ENCODE results near the gene SUGCT. TPM values are rescaled to one million over a fixed set of nuclear protein-coding genes. Genes with fewer than 3 reads are reported as not detected.
A peak's percentile ranks its signal among the peaks of the same experiment; 100 is the strongest.
"Not testable (repeated sequence)": the region's sequence is repeated elsewhere in the genome, so short reads cannot be mapped to it uniquely, and the experiment has no call there.

Gene SUGCT
- total RNA-seq, 1 donor from 2014 or later, result 8.4 TPM

DNA sequence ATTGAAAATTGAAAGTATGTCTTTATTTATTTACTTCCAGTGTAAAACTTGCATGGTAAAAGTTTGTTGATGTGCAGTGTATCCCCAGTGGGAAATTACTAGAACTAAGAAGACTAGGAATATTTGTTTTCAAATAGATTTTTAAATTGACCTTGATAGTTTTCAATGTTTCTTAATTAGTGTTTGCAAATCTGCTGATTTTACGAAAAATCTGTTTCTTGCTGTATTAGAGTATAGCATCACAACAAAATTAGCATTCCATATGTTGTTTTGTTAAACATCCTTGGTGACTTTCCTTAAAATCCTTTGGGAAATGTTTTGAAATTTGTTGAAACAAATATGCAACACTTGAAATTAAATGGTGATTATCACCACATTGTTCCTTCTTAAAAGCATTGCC is 425.9 kb downstream of the SUGCT start:
- ATAC-seq (ENCODE audit: poor library complexity) (no peak), DNase-seq (no peak)
- intact Hi-C loops (cut with DNase I), result no loop called here

DNA sequence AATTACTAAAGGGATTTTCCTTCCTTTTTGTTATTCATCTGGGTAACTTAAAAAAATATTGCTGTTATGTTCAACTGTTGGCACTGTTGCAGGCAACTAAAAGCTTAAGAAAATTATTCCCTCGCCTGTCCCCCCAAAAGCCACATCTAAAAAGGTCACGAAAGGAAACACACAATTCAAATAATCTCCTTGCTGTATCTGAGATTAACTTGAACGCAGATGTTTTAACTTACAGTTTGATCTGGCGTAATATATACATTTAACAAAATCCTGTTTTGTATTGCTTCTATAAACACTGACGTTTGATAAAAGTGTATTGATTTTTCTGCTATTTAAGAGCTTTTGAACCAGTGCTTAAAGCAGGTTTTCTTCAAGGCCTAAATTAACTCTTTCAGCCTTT is 432.1 kb downstream of the SUGCT start:
- DNase-seq (no peak), ATAC-seq (ENCODE audit: poor library complexity) (no peak)
- intact Hi-C loops (cut with DNase I), result no loop called here

DNA sequence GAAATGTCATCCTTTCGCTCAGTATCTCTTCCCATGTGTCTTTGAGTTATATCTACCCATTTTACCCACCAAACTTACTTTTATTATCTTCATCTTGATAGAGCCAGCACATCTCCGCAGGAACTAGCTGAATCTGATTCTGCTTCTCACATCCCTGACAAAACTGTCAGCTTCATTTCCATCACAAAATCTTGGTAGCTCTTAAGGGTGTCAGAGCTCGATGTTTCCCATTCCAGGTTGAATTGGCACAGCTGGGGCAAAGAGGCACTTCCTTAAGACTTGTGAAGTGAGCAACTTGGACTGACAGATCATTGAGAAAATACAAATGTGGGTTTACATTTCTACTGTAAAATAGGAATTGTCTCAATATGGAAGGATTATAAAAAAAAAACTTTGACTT is 434.5 kb downstream of the SUGCT start:
- no peak for DNase-seq
- no peak for ATAC-seq (ENCODE audit: poor library complexity)
- intact Hi-C loops (cut with DNase I), result no loop called here

DNA sequence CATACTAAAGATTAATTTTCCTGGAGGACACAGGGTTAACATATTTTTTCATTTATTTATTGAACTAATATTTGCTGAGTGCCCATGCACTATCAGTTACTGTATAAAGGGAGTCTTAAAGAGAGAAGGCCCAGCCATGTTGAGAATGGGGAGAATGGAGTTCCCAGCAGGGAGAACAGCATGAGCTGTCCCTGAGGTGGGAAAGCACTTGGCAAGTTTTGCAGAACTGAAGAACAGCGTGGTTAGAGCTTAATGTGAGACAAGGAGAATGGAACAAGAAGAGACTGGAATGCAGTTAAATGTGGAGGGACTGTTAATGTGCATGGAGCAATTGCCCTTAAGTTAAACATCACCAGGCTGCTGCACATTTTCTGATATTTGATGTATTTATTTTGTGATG is 435.4 kb downstream of the SUGCT start:
- ATAC-seq (ENCODE audit: poor library complexity), result no peak
- no peak for DNase-seq
- intact Hi-C loops (cut with DNase I), result no loop called here

DNA sequence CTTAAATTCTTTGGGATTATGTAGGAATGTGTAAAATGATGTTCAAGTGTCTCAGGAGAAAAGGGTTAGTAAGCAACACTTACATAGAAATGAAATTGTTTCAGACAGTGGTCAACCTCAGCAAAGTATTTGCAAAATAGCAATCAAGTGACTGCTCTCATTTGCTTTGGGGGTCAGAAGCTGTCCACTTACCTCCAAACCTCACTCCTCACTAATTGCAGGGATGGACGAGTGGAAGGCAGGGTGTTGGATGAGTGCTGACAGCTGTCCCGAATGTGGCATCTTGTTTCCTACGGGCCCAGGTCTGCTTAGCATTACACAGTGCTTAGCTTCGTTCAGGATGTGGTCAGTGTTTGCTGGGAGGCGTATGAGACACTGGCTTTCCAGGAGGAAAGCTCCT is 437.0 kb downstream of the SUGCT start:
- no peak for ATAC-seq (ENCODE audit: poor library complexity)
- DNase-seq, result no peak
- intact Hi-C loops (cut with DNase I), result no loop called here

DNA sequence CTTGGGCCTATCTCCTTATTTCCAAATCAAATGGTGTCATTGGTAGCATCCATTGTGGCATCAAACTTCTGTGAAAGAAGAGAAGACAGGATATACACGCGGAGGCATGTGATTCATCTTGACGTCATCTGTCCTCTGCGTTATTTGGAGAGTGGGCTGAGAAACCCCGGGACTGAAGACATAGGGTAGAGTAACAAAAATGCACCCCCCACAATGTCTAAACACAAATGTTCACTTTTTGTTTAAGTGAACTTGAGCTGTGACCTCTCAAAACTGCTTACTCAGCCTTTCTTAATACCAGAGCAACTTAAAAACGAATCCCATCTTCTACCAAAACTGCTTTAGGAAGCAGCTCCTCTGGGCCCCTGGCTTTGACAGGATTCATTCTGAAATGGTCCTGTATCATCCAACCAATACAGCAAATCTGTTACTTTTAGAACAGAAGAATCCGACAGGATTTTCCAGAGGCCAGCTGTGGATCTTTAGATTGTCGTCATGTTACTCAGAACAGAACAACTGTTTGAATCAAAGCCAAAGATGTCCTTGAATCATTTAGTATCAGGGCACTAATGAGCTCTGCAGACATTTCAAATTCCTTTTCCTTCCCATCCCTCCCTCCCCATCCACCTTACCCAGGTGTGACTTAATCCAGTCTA is 438.1 kb downstream of the SUGCT start:
- ATAC-seq (ENCODE audit: poor library complexity) (no peak), DNase-seq (no peak)
- intact Hi-C loops (cut with DNase I), result no loop called here

DNA sequence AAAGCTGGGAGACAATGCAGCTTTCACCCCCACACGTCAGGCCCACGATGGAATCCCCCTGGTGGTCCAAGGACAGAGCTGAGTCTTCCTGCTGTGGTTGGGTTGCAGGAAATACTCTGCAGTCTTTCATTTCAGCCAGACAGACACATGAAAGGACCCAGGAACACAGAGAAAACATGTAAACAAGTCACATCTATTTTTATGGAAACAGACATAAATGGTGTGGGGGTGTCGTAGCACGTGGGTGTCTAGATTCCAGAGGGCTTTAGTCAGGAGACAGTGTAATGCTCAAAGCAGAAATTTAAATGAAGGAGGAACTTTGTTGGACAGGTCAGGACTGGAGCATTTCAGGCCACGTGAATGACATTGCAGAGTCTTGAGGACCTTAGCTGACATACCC is 444.6 kb downstream of the SUGCT start:
- intact Hi-C loops (cut with DNase I), result no loop called here
- ATAC-seq (ENCODE audit: poor library complexity) (no peak), DNase-seq (no peak)

DNA sequence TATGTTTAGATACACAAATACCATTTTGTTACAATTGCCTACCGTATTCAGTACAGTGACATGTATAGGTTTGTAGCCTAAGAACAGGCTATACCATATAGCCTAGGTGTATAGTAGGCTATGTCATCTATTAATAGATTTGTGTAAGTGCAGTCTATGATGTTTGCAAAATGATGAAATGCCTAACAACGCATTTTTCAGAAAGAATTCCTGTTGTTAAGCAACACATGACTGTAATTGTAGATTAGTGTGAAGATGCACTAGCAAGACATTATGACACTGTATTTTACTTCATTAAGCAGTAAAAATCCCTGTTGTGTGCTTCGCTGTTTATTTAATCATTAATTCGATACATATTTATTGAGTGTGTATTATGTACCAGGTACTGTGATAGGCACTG is 446.0 kb downstream of the SUGCT start:
- ATAC-seq (ENCODE audit: poor library complexity) (no peak), DNase-seq (no peak)
- intact Hi-C loops (cut with DNase I), result no loop called here

DNA sequence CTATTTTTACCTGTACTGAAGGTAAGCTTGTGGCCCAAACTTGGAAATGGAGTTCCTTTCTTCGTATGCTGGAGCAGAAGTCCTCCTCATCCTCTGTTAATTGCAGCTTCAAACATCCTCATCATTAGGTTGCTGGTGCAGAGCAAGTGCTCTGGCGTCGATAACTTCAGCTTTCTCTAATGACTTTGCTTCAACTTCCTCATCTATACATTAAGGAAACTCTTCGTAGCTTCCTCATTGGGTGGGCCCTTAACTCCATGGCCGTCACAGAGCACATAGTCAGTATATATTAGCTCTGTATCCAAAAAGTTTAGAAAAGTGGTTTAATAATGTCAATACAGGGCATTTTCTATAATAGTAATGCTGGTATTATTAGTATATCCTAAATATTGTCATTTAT is 447.7 kb downstream of the SUGCT start:
- DNase-seq (no peak), ATAC-seq (ENCODE audit: poor library complexity) (no peak)
- intact Hi-C loops (cut with DNase I), result no loop called here

DNA sequence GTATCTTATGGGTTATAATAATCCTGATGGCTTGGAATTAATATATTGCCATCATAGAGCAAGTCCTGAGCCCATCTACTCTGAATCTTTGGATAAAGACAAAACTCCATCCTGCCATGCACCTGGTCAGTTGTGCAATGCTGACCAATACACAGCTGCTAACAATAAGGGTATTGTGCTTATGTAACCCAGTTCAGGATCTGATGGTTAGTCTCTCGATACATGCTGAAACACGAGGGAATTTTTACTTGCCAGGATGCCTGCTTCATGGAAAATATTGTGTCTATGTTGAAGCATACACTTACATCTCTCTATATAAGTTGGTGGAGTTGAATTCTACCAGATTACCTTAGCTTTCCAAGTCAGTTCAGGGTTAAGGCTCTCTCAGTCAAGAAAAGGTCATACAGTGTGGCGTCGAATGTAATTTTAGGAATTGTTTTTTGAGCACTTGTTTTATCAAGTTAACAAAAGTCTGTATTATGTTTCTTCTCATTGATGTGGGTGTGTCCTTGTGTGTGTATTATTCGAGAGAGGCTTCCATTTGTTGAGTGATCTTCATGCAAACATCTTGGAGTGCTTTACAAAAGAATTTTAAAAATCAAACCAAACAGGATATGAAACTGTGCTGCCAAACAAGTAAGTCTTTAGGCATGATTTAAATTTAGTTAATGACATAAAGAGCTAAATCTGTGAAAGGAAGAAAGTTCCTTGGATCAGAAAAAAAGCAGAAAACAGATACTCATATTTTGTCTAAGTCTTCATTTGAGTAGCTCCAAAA is 449.1 kb downstream of the SUGCT start:
- intact Hi-C loops (cut with DNase I), result no loop called here
- DNase-seq (no peak), ATAC-seq (ENCODE audit: poor library complexity) (peak; percentile 34)

DNA sequence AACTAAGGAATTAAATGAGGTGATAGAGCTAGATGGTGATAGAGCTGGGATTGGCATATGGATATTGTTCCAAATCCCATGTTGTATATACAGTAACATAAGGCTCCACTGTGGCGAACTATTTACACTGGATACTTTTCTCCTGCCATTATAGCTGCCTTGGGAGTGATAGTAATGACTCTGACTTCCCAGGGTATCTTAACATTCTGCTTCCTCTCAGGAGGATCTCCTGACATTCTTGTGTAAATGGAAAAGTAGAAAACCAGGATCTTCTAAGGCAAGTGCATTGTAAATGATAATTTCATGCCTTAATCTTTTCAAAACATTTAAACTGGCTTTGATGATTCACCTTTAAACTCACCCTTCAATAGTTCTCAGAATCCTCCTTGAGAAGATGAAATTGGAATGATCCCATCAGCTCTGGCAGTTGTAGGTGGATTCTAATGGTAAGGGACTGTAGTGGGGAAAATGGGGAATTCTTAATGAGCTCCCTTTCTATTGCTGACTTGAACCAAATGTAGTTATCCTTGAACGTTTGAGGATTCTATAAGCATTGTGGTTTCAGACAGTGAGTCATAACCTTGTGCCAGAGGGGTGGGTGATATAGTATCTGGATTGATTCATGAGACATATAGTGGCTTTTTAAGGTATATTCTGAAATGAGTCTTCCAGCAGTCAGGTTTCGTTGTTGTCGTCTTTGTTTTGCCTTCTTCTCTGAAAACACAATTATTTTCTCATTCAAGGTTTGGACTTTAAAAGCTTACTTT is 450.0 kb downstream of the SUGCT start:
- ATAC-seq (ENCODE audit: poor library complexity) (no peak), DNase-seq (no peak)
- intact Hi-C loops (cut with DNase I), result no loop called here

DNA sequence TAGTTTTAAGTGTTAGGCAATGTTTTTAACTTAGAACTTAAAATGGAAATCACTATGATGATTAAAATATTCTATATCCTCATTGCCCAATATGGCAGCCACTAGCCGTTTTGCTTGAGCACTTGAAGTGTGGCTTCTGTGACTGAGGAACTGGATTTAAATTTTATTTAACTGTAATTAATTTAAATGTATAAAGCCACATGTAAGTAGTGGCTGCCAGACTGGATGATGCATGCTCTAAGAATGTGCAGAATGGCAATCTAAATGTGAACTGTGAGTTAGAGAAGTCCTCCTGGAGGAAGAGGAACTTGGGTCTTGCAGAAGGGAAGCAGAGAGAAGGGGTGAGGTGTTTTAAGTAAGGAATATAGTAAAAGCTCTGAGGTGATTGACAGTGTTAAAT is 451.4 kb downstream of the SUGCT start:
- no peak for ATAC-seq (ENCODE audit: poor library complexity)
- intact Hi-C loops (cut with DNase I), result no loop called here
- no peak for DNase-seq

DNA sequence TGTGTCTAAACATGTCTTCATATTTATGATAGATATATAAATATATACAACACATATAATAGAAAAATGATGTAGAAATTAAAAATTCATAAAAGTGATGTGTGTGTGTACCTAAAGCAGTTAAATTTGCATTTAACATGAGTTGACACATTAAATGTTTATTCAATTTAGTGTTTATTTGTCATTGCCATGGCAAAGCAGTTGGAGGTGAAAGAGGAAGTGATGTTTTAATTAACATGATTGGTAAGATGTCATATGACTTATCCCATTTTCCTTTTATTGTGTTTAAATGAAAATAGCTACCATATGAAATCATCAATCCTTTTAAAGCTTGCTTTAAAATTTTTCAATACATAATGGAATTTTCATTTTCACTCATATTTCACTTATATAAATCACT is 452.6 kb downstream of the SUGCT start:
- intact Hi-C loops (cut with DNase I), result no loop called here
- ATAC-seq (ENCODE audit: poor library complexity), result no peak
- DNase-seq, result no peak

DNA sequence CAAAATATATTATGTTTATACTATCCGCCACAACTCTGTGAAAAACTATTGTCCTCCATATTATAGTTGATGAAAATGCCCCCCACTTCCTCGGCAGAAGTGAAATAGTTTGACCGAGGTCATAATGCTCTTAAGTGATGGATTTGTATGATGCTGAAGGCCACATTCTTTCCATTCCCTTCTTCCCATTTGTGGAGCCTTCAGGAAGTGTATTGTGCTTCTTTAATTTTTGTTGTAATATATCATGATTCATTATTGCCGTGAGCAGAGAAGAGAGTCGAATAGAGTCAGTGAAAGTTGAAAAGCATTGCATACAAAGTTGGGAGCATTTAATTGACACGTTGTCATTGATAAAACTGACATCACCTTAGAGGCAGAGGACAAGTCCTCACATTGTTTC is 460.3 kb downstream of the SUGCT start:
- intact Hi-C loops (cut with DNase I), result no loop called here
- DNase-seq, result no peak
- no peak for ATAC-seq (ENCODE audit: poor library complexity)

DNA sequence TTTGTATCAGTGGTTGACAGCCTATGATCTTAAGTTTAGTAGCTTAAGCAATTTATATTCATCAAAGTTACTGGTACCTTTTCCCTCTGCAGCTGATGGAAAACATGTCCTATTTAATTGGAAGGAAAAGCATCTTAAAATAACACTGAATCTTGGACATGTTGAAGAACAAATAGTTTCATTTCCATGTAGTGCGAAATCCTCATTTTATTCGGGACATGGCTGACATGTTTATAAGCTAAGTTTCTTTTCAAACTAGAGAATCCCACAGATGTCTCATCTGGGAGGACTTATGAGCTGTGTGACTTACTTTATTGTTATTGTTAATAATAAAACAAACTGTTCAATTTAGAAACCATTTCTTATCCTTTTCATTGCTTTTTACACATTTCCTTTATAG is 461.0 kb downstream of the SUGCT start:
- intact Hi-C loops (cut with DNase I), result no loop called here
- DNase-seq (no peak), ATAC-seq (ENCODE audit: poor library complexity) (no peak)

DNA sequence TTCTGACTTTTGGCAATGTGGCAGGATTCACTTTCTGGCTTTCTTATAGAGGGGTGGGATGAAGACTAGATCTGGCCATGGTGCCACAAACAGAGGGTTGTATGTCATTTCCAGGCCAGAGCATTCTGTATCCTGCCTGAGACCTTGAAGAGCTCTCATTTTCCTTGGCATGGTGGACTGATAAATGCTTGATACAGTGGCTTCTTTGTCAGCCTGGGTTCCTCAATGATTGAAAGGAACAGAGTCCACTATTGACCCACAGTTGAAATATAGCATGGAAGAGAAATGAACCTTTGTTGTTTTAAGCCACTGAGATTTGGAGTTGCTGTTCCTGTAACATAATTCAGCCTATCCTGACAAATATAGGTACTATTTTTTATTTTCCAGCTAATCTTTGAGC is 462.7 kb downstream of the SUGCT start:
- intact Hi-C loops (cut with DNase I), result no loop called here
- DNase-seq, result no peak
- no peak for ATAC-seq (ENCODE audit: poor library complexity)

DNA sequence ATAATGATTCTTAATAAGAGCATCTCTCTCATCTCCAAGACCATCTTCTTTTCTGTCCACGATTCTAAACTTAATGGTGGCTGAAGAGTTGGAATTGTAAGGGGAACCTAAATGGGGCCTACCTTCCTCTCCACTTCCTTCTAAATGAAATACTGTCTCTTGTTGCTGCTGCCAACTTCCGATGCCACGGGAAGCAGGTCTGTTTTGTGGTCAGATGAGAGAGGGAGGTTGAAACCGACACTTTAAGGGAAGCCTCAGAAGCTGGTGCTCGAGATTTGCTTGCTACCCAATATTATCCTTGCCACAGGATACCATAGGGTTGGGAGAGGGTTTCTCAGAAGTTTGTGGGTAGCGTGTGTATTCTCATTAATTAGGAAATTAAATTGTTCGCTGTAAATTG is 464.1 kb downstream of the SUGCT start:
- DNase-seq (no peak), ATAC-seq (ENCODE audit: poor library complexity) (no peak)
- intact Hi-C loops (cut with DNase I), result no loop called here

DNA sequence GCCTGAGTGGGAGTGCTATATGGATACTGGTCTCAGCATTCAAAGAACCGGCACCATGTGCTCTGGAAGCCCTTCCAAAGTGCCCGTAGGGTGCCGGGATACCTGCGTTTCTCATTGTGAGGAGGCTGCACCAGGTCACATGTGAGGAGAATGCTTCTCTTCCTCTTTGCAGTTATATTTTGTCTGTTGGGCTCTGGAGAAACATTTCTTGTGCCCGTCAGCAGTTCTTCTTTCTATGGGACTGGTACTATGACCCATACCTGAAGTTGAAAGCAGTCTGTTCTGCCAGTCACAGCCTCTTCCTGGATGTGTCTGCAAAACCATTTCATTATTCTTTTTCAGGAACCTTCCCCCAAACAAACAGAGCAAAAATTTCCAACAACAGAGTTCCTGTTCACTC is 465.0 kb downstream of the SUGCT start:
- intact Hi-C loops (cut with DNase I), result no loop called here

DNA sequence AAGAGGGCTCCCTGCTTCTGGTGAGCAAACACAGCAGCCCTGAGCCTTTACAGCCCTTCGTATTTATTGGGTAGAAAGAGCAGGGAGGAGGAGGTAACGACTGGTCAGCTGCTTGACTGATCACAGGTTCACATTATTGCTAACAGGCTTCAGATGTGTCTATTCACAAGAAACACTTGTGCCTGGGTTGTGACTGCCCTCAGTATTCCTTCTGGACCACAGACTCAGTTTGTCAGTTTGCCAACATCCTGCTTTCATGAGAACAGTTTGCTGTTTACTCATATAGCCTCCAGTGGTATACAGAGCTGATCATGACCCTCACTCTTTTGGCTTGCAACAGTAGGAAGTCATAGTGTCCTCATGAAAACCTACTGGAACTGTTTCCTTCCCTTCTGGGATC is 467.5 kb downstream of the SUGCT start:
- ATAC-seq (ENCODE audit: poor library complexity); intact Hi-C loops (cut with DNase I); DNase-seq: not testable (repeated sequence)

More for the DNA sequence above, 465.0 kb downstream of the SUGCT start:
- ATAC-seq (ENCODE audit: poor library complexity) (no peak), DNase-seq (no peak)
